ENCODE data around the gene GJC2.

Gene GJC2

DNA sequence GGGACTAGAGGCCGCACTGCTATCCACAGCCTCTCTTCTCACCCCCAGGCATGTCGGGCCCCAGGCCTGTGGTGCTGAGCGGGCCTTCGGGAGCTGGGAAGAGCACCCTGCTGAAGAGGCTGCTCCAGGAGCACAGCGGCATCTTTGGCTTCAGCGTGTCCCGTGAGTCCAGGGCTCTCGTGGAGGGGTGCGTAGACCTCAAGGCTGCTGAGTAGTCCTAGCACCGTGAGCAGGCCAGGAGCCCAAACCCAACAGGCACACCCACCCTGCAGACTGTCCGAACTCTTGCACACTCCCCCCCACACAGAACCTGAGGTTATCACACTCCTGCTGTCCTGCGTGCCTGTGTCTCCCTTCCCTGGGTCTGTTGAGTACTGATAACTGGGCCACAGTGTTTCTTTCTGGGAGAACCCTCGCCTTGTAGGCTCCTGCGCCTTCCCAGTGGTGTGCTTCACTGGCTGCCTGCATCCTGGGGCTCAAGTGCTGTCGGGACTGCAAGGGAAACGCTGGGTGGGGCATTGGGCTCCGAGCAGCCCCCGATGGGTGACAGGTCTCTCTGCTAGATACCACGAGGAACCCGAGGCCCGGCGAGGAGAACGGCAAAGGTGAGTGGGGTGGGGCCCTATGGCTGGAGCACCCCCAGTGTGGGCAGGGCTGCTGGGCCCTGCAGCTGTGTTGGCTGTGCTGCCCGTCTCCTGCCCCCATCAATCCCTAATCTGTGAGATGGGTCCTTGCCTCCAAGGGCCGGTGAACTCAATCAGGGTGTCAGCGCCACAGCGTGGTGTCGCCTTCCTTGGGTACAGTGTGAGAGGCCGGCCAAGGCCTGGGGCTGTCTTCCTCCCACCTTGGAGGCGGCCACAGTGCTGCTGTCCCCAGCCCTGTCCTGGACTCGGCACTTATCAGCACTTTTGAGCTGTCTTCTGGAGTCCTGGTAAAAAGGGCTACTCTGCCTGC lies 4.0 kb upstream of the GJC2 start:
- POLR2A ChIA-PET: no interaction called here
- H3K4me3 ChIP-seq (ENCODE audit: low read depth, low read length): no peak overlapping the region
- no peak for DNase-seq (ENCODE audit: low read depth, low spot score)
- CTCF ChIA-PET: interaction anchor here (4.5 kb wide), 1 partner anchor 19 kb away, joined by 23 read pairs; the partner anchor contains the start of gene IBA57
- no peak for TF ChIP-seq CTCF (IDR thresholded peaks at IDR 0.05; ENCODE audit: insufficient read depth, low read length, missing control alignments)

DNA sequence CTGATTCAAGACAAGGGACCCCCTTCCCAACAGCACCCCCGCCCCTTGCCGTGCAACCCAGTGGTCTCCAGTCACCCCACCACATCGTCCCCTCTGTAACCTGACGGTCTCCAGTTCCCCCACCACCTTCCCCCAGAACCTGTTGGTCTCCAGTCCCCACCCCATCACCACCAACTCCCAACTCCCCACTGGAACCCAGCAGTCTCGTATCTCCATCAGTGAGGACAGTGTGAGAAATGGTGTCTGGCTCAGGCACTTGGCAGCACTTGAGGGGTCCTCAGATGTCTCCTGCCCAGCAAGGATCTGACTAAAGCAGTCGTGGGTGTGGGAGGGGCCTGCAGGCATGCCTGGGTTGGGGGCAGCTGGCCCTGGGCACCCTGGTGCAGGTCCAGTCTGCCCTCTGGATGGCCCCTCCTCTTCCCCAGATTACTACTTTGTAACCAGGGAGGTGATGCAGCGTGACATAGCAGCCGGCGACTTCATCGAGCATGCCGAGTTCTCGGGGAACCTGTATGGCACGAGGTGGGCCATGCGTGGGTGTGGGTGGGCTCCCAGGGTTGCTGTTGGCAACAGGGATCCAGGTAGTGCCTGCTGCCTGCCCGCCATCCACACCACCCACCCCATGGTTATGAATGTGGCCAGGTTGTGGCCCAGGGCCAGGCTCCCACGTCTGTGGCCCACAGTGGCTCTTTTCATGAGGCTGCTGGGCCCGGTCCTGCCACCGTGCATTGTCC lies 3.1 kb upstream of the GJC2 start:
- no peak for DNase-seq (ENCODE audit: low read depth, low spot score)
- POLR2A ChIA-PET: no interaction called here
- TF ChIP-seq CTCF (IDR thresholded peaks at IDR 0.05; ENCODE audit: insufficient read depth, low read length, missing control alignments): no peak
- CTCF ChIA-PET: interaction anchor here (4.5 kb wide), 1 partner anchor 19 kb away, joined by 23 read pairs; the partner anchor contains the start of gene IBA57
- H3K4me3 ChIP-seq (ENCODE audit: low read depth, low read length): no peak overlapping the region

DNA sequence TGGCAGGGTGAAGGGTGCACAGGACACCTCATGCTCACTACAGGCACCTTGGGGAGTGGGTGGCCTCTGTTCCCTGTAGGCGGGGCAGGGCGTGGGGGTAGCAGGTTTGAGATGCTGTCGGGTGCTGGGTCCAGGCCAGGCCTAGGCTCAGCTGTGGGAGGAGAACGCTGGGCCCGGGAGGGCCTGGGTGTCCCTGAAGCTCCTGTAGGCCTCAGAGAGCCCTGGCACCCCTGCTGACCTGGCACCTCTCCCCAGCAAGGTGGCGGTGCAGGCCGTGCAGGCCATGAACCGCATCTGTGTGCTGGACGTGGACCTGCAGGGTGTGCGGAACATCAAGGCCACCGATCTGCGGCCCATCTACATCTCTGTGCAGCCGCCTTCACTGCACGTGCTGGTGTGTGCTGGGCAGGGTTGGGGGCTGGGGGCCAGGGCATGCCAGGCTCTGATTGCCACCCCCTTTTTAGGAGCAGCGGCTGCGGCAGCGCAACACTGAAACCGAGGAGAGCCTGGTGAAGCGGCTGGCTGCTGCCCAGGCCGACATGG lies 2.5 kb upstream of the GJC2 start:
- no peak for TF ChIP-seq CTCF (IDR thresholded peaks at IDR 0.05; ENCODE audit: insufficient read depth, low read length, missing control alignments)
- ChIA-PET POLR2A (no interaction called here), CTCF (no interaction called here)

DNA sequence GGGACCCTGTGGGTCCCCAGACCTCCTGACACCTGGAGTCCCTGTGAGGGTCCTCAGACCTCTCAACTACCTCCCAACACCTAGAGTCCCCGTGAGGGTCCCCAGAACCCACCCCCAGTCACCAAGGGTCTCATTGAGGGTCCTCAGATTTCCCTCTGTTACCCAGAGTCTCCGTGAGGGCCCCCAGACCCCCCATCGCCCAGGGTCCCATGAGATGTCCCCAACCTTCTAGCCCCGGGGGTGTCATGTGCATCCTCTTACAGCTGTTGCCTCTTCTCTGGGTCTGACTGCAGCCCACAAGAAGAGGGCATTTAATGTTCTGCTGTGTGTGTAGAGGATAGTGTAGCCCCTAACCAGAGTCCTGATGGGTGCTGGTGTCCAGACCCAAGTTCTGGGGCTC lies 2.0 kb upstream of the GJC2 start:
- no peak for DNase-seq (ENCODE audit: low read depth, low spot score)
- H3K4me3 ChIP-seq (ENCODE audit: low read depth, low read length): no peak overlapping the region
- TF ChIP-seq CTCF (IDR thresholded peaks at IDR 0.05; ENCODE audit: insufficient read depth, low read length, missing control alignments): no peak
- ChIA-PET CTCF (no interaction called here), POLR2A (no interaction called here)

More for the DNA sequence above, 2.5 kb upstream of the GJC2 start:
- DNase-seq (ENCODE audit: low read depth, low spot score): no peak
- no peak overlapping the region for H3K4me3 ChIP-seq (ENCODE audit: low read depth, low read length)

DNA sequence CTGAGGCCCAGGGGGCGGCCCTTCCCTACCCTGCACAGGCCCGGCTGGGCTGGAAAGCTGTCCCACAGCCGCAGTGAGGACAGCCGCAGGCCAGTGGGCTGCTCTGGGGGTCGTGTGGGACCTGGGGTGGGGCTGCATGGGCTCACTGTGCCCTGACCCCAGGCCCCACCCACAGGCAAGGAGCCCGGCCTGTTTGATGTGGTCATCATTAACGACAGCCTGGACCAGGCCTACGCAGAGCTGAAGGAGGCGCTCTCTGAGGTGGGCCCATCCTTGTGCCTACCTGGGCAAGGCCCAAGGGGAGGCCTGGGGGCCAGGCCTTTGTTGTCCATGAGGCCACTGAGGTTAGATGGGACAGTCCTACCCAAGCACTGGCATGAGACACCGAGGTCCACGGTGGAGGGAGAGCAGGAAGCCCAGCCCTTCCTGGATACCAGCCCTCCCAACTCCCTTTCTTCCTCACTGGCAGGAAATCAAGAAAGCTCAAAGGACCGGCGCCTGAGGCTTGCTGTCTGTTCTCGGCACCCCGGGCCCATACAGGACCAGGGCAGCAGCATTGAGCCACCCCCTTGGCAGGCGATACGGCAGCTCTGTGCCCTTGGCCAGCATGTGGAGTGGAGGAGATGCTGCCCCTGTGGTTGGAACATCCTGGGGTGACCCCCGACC lies 1.4 kb upstream of the GJC2 start:
- H3K4me3 ChIP-seq (ENCODE audit: low read depth, low read length): no peak overlapping the region
- CTCF ChIA-PET: interaction anchor here (7.3 kb wide), 1 partner anchor 15 kb away, joined by 53 read pairs; the partner anchor contains the start of gene IBA57
- DNase-seq (ENCODE audit: low read depth, low spot score): no peak
- no peak for TF ChIP-seq CTCF (IDR thresholded peaks at IDR 0.05; ENCODE audit: insufficient read depth, low read length, missing control alignments)
- POLR2A ChIA-PET: interaction anchor here (0.7 kb wide), 1 partner anchor 11 kb away, joined by 3 read pairs; no protein-coding TSS in a partner anchor
